Measurements from ENCODE around the gene RNF44.

Gene RNF44

DNA sequence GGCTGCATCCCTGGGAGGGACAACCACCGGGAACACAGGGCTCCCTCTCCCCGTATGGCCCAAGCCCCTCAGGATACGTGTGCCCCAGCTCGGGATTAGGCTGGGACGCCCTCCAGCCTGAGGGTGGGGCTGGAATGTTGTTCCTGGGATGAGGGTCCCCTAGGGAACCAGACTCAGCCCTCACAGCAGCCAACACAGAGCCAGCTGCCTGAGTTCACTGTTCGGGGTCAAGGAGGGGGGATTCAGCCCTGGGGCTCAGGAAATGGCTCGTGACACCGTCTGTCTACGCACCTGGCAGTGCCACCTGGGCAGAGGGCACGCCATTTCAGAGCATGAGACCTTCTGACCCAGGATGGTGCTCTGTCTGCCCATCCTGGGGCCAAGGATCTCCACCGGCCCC lies 8.9 kb downstream of the RNF44 start:
- TF ChIP-seq, protein P1, sequence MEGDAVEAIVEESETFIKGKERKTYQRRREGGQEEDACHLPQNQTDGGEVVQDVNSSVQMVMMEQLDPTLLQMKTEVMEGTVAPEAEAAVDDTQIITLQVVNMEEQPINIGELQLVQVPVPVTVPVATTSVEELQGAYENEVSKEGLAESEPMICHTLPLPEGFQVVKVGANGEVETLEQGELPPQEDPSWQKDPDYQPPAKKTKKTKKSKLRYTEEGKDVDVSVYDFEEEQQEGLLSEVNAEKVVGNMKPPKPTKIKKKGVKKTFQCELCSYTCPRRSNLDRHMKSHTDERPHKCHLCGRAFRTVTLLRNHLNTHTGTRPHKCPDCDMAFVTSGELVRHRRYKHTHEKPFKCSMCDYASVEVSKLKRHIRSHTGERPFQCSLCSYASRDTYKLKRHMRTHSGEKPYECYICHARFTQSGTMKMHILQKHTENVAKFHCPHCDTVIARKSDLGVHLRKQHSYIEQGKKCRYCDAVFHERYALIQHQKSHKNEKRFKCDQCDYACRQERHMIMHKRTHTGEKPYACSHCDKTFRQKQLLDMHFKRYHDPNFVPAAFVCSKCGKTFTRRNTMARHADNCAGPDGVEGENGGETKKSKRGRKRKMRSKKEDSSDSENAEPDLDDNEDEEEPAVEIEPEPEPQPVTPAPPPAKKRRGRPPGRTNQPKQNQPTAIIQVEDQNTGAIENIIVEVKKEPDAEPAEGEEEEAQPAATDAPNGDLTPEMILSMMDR (conservative IDR thresholded peaks at IDR 0.05; ENCODE audit: low read depth, low read length) = no peak

DNA sequence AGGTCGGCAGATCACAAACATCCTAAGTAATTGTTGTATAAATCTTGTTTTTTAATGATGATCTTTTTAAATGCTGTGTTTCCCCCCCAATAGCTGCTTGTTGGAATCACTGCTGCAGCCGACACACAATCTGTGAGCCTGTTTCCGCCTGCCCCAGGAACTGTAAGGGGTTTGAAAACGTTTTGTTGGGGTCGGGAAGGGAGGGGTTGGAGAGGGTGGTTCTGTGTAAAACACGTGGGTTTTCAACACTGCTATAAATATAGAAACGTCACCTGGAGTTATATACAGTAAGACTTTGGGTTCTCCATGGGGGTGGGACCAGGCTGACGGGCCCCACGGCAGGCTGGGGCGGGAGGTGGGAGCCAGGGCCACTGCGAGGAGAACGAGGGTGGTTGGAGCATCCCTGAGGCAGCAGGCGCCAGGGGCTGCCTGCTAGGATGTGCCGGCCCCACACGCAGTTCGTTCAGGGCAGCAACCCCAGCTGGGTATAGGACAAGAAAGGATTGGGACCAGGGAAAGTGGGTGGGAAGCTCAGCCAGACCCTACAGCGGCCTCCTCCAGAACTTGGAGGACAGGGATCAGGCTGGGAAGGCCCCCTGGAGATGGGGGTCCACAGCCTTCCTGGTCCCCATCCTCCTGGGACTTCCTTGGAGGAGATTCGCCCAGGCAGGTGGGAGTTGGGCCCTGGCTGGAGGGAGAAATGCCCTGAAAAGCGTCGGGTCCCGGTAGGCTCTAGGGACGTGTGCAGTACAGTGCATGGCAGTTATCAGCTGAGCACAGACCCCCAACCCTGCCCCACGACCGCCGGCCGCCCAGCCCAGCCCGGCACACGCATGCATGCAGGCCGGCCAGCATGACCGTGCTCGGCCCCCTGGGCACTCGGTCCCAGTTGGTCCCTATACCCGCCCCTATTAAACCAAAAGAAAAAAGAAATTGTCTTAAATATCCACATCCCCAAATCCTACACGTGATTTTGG lies 9.7 kb downstream of the RNF44 start:
- H3K4me3 ChIP-seq (ENCODE audit: low read depth, low read length) = no peak overlapping the region
- TF ChIP-seq, protein P1 (conservative IDR thresholded peaks at IDR 0.05; ENCODE audit: low read depth, low read length) = no peak
- DNase-seq (ENCODE audit: low read depth) = no peak

More for the DNA sequence above, 8.9 kb downstream of the RNF44 start:
- no peak overlapping the region for H3K4me3 ChIP-seq (ENCODE audit: low read depth, low read length)
- DNase-seq (ENCODE audit: low read depth) = no peak

DNA sequence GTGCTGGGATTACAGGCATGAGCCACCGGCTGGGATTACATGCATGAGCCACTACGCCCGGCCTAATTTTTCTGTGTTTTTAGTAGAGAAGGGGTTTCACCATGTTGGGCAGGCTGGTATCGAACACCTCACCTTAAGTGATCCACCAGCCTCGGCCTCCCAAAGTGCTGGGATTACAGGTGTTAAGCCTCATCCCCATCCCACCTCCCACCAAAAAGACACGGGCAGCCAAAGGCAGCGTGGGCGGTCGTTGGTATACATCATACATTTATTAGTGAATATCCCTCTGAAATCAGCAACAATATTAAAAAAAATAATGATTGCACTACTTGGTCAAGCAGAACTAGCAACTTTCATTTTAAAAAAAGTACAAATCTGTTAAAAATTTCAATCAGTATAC lies 10.7 kb downstream of the RNF44 start:
- no peak for DNase-seq (ENCODE audit: low read depth)
- H3K4me3 ChIP-seq (ENCODE audit: low read depth, low read length) = no peak overlapping the region
- TF ChIP-seq, protein P1 (conservative IDR thresholded peaks at IDR 0.05; ENCODE audit: low read depth, low read length) = no peak

DNA sequence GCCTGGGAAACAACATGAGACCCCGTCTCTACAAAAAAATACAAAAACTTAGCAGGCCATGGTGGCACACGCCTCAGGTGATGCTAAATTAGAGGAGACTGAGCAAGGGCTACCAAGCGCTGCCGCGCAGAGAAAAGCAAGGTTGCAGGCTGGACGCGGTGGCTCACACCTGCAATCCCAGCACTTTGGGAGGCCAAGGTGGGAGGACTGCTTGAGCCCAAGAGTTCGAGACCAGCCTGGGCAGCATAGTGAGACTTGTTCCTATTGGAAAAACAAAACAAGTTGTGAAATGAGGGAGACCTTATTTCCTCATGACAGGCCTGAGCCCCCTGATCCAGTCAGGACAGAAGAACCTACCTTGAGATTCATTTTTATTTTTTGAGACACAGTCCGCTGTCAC lies 11.5 kb downstream of the RNF44 start:
- TF ChIP-seq, protein P1 (conservative IDR thresholded peaks at IDR 0.05; ENCODE audit: low read depth, low read length) = no peak
- H3K4me3 ChIP-seq (ENCODE audit: low read depth, low read length) = no peak overlapping the region
- no peak for DNase-seq (ENCODE audit: low read depth)

DNA sequence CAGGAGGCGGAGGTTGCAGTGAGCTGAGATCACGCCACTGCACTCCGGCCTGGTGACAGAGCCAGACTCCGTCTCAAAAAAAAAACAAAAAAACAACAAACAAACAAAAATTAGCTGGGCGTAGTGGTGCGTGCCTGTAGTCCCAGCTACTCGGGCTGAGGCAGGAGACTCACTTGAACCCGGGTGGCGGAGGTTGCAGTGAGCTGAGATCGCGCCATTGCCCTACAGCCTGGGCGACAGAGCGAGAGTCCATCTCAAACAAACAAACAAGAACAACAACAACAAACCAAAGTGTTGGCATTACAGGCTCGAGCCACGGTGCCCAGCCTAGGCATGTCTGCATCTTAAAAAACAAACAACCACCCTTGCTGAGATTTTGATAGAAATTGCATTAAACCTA lies 12.2 kb downstream of the RNF44 start:
- DNase-seq (ENCODE audit: low read depth) = no peak
- no peak overlapping the region for H3K4me3 ChIP-seq (ENCODE audit: low read depth, low read length)
- TF ChIP-seq, protein P1 (conservative IDR thresholded peaks at IDR 0.05; ENCODE audit: low read depth, low read length) = no peak

DNA sequence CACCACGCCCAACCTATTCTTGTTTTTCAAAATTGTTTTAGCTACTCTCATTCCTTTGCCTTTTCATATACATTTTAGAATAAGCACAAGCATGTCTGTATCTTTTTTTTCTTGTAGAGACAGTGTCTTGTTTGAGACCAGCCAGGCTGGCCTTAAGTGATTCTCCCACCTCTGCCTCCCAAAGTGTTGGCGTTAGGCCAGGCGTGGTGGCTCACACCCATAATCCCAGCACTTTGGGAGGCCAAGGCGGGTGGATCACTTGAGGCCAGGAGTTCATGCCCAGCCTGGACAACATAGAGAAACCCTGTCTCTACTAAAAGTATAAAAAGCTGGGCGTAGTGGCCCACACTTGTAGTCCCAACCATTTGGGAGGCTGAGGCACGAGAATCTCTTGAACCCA lies 13.1 kb downstream of the RNF44 start:
- H3K4me3 ChIP-seq (ENCODE audit: low read depth, low read length) = no peak overlapping the region
- TF ChIP-seq, protein P1 (conservative IDR thresholded peaks at IDR 0.05; ENCODE audit: low read depth, low read length) = no peak
- no peak for DNase-seq (ENCODE audit: low read depth)
